ENCODE measurements around the gene QPCTL. TPM values are rescaled to one million over a fixed set of nuclear protein-coding genes. Genes with fewer than 3 reads are reported as not detected.

Gene QPCTL
- total RNA-seq, 4 donors from 2014 or later, result 0.75 to 17.3 (median 7.2) TPM

DNA sequence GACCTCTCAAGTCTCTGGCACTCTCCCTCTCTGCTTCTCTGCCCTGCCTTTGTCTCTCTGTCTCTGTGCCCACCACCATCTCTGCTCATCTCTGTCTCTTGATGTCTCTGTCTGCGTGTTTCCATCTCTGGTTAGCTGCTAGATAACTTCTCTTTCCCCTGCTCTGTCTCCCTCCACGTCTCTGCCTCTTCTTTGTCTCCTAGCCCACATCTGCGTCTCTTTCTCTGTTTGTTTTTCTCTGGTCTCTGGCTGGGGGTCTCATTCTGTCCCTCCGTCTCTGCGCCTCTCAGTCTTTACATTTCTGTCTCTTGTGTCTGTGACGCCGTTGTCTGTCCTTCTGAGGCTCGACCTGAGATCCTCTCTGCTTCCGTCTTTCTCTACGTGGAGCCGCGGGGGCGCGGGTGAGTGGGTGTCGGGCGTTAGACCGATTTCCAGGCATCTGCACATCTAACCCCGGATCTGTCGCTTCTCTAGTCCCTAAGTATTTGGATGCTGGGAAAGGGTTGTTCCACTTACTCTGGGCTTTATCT lies 24.1 kb upstream of the QPCTL start:
- in situ Hi-C loops (cut with MboI; ENCODE audit: low pct_ligation_motif_present in 1 of 4, low pct_unique_long_range_greater_than_20kb in 1 of 4, low sequenced_read_pairs in 3 of 4), result no loop called here

DNA sequence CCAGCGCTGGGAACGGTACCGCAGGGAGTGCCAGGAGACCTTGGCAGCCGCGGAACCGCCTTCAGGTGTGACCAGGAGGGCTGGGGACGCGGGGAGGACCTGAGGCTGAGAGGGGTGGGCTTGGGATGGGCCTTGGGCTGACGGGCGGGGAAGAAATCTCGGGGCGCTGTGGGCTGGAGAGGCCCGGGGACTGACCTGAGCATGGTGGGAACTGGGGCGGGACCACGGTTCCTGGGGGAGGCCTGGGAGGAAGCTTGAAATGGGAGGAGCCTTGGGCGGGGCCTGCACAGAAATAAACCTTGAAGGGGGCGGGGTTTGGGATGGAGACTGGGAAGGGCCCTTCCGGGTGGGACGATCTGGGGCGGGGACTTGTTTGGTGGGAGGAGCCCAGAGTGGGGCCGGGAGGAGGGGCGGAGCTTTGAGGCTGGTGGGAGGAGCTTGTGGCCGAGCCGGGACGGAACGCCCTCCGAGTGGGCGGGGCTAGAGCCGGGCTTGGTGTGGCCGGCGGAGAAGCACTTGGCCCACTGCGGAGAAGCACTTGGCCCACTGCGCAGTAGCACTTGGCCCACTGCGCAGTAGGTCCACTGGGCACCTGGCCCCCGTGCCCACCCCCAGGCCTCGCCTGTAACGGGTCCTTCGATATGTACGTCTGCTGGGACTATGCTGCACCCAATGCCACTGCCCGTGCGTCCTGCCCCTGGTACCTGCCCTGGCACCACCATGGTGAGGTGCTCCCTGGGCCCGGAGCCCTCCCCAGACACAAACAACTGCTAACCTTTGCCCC lies 21.6 kb upstream of the QPCTL start:
- in situ Hi-C loops (cut with MboI; ENCODE audit: low pct_ligation_motif_present in 1 of 4, low pct_unique_long_range_greater_than_20kb in 1 of 4, low sequenced_read_pairs in 3 of 4), result no loop called here
- DNase-seq, result peak; percentile 94
- intact Hi-C loops (cut with DNase I; ENCODE audit: low total_unique reads), result no loop called here
- peak overlapping the region in 3 of 4 donors; percentile 23 to 45 (median 29) for H3K4me3 ChIP-seq
- no peaks in the 10 kb centered on the region for H3K36me3 ChIP-seq
- WGBS, 2 donors (ENCODE audit: low coverage in 1 of 2), result 0 to 6% methylated on average over 8 to 42 of the region's 42 CpGs
- peak overlapping the region; percentile 44 to 80 (median 64) for H3K27ac ChIP-seq
- H3K9me3 ChIP-seq, result no peaks in the 10 kb centered on the region
- TF ChIP-seq POLR2AphosphoS5 (IDR thresholded peaks at IDR 0.05) (peak in 2 of 3 donors; percentile 41 to 64), POLR2A (IDR thresholded peaks at IDR 0.05) (peak; percentile 64), EP300 (IDR thresholded peaks at IDR 0.05; ENCODE audit: low read depth) (no peak)
- H3K4me1 ChIP-seq, result peaks cover 0 to 35% (median 30%) of the 10 kb centered on the region in 4 donors
- peaks cover 56% of the 10 kb centered on the region for H3K27me3 ChIP-seq

More for the DNA sequence above, 24.1 kb upstream of the QPCTL start:
- peaks cover 68% of the 10 kb centered on the region for H3K27me3 ChIP-seq
- 1 to 2% methylated on average over 9 to 19 of the region's 19 CpGs for WGBS, 2 donors (ENCODE audit: low coverage in 1 of 2)
- peaks cover 0 to 35% (median 30%) of the 10 kb centered on the region in 4 donors for H3K4me1 ChIP-seq
- peak; percentile 34 for DNase-seq
- peak overlapping the region; percentile 60 to 69 (median 64) for H3K27ac ChIP-seq
- H3K9me3 ChIP-seq, result no peaks in the 10 kb centered on the region
- peak overlapping the region; percentile 5 to 50 (median 37) for H3K4me3 ChIP-seq
- H3K36me3 ChIP-seq, result no peaks in the 10 kb centered on the region
- TF ChIP-seq EP300 (IDR thresholded peaks at IDR 0.05; ENCODE audit: low read depth) (no peak), CTCF (IDR thresholded peaks at IDR 0.05) (no peak), POLR2A (IDR thresholded peaks at IDR 0.05) (no peak), POLR2AphosphoS5 (IDR thresholded peaks at IDR 0.05) (no peak)
- intact Hi-C loops (cut with DNase I; ENCODE audit: low total_unique reads), result no loop called here

DNA sequence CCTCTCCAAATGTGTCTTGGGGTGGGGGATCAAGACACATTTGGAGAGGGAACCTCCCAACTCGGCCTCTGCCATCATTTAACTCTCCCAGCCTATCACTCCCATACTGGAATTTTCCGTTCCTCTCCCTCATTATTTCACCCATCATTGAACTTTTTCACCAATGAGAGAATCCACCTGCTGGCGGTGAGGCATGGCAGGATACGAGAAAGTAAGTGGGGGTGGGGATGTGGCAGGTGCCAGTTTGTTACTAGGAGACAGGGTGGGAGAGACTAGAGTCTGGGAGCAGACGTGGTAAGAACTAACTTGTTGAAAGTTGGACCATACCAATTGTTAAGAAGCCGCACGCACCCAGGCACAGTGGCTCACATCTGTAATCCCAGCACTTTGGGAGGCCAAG lies 17.5 kb upstream of the QPCTL start:
- Histone ChIP-seq H3K27ac (no peak overlapping the region), H3K36me3 (no peaks in the 10 kb centered on the region), H3K9me3 (no peaks in the 10 kb centered on the region), H3K27me3 (peaks cover 54% of the 10 kb centered on the region), H3K4me3 (no peak overlapping the region), H3K4me1 (peaks cover 6 to 34% (median 26%) of the 10 kb centered on the region in 4 donors)
- in situ Hi-C loops (cut with MboI; ENCODE audit: low pct_ligation_motif_present in 1 of 4, low pct_unique_long_range_greater_than_20kb in 1 of 4, low sequenced_read_pairs in 3 of 4), result no loop called here
- DNase-seq, result no peak
- TF ChIP-seq POLR2A (IDR thresholded peaks at IDR 0.05) (no peak), EP300 (IDR thresholded peaks at IDR 0.05; ENCODE audit: low read depth) (no peak), CTCF (IDR thresholded peaks at IDR 0.05) (no peak), POLR2AphosphoS5 (IDR thresholded peaks at IDR 0.05) (no peak)
- intact Hi-C loops (cut with DNase I; ENCODE audit: low total_unique reads), result no loop called here
- 70 to 72% methylated on average over 3 to 7 of the region's 7 CpGs for WGBS, 2 donors (ENCODE audit: low coverage in 1 of 2)

DNA sequence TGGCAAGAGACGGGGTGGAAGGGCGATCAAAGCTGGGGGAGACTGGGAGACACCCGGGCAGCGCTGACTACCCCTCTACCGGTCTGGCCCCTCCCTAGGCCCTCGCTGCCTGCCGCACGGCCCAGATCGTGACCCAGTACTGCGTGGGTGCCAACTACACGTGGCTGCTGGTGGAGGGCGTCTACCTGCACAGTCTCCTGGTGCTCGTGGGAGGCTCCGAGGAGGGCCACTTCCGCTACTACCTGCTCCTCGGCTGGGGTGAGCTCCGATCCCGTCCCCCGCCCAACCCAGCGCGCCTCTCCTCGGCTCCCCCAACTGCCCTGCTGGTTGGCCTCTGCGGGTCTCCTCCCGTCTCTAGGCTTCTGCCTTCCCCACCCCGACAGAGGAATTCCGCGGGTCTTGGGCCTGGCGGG lies 15.6 kb upstream of the QPCTL start:
- H3K4me3 ChIP-seq, result peak overlapping the region; percentile 19 to 49 (median 33)
- 6% methylated on average over 23 of the region's 28 CpGs; no CpG with 5 or more reads in 1 of the 2 donors for WGBS, 2 donors (ENCODE audit: low coverage in 1 of 2)
- no peak for TF ChIP-seq CTCF (IDR thresholded peaks at IDR 0.05)
- TF ChIP-seq EP300 (IDR thresholded peaks at IDR 0.05; ENCODE audit: low read depth), result no peak
- TF ChIP-seq POLR2AphosphoS5 (IDR thresholded peaks at IDR 0.05), result no peak
- TF ChIP-seq POLR2A (IDR thresholded peaks at IDR 0.05), result no peak
- intact Hi-C loops (cut with DNase I; ENCODE audit: low total_unique reads) (no loop called here), in situ Hi-C loops (cut with MboI; ENCODE audit: low pct_ligation_motif_present in 1 of 4, low pct_unique_long_range_greater_than_20kb in 1 of 4, low sequenced_read_pairs in 3 of 4) (no loop called here)
- peak; percentile 56 for DNase-seq
- H3K9me3 ChIP-seq, result no peaks in the 10 kb centered on the region
- H3K27ac ChIP-seq, result peak overlapping the region; percentile 3 to 62 (median 34)
- peaks cover 35% of the 10 kb centered on the region for H3K27me3 ChIP-seq
- no peaks in the 10 kb centered on the region for H3K36me3 ChIP-seq
- peaks cover 9 to 30% (median 24%) of the 10 kb centered on the region in 4 donors for H3K4me1 ChIP-seq
